ENCODE results near the gene LMO4.
A peak's percentile ranks its signal among the peaks of the same experiment; 100 is the strongest.

The LMO4 gene

GRCh38 chr1:87327376-87328271 is 1.1 kb upstream of the LMO4 start:
- no peak for DNase-seq (ENCODE audit: low spot score)

- peak; percentile 48 for DNase-seq (ENCODE audit: low spot score)
Observed at GRCh38 chr1:87329051-87329525, 408 bp downstream of the LMO4 start.

GRCh38 chr1:87329526-87330056 is 911 bp downstream of the LMO4 start:
- no peak for DNase-seq (ENCODE audit: low spot score)

- no peak for DNase-seq (ENCODE audit: low spot score)
Observed at GRCh38 chr1:87330057-87330884, 1.6 kb downstream of the LMO4 start.

GRCh38 chr1:87330885-87331364 is 2.2 kb downstream of the LMO4 start:
- DNase-seq (ENCODE audit: low spot score) = no peak

- peak; percentile 75 for DNase-seq (ENCODE audit: low spot score)
Observed at GRCh38 chr1:87331365-87332241, 2.9 kb downstream of the LMO4 start.

- DNase-seq (ENCODE audit: low spot score) = no peak
Observed at GRCh38 chr1:87333692-87334347, 5.1 kb downstream of the LMO4 start.

GRCh38 chr1:87334351-87335174 is 5.9 kb downstream of the LMO4 start:
- DNase-seq (ENCODE audit: low spot score) = peak; percentile 28

GRCh38 chr1:87335175-87335884 is 6.7 kb downstream of the LMO4 start:
- DNase-seq (ENCODE audit: low spot score) = peak; percentile 52

- DNase-seq (ENCODE audit: low spot score) = no peak
Observed at GRCh38 chr1:87336623-87337067, 8.0 kb downstream of the LMO4 start.

GRCh38 chr1:87337606-87338005 is 8.9 kb downstream of the LMO4 start:
- no peak for DNase-seq (ENCODE audit: low spot score)

GRCh38 chr1:87338566-87338965 is 9.9 kb downstream of the LMO4 start:
- DNase-seq (ENCODE audit: low spot score) = no peak

- DNase-seq (ENCODE audit: low spot score) = no peak
Observed at GRCh38 chr1:87344231-87344630, 15.6 kb downstream of the LMO4 start.

GRCh38 chr1:87346130-87346814 is 17.6 kb downstream of the LMO4 start:
- DNase-seq (ENCODE audit: low spot score) = no peak

GRCh38 chr1:87348341-87349019 is 19.8 kb downstream of the LMO4 start:
- DNase-seq (ENCODE audit: low spot score) = no peak

GRCh38 chr1:87349036-87349435 is 20.4 kb downstream of the LMO4 start:
- no peak for DNase-seq (ENCODE audit: low spot score)

GRCh38 chr1:87355894-87356293 is 27.2 kb downstream of the LMO4 start:
- no peak for DNase-seq (ENCODE audit: low spot score)

GRCh38 chr1:87356591-87356990 is 27.9 kb downstream of the LMO4 start:
- no peak for DNase-seq (ENCODE audit: low spot score)

All from HuH-7 (cell line).